DND-41 (cell line): ENCODE data around the gene NKAIN2.

Source experiments
- CTCF ChIP-seq: IDR thresholded peaks from 2 replicates; pipeline ENCODE4 v1.5.1; 2012; ENCODE audit warnings: borderline replicate concordance, low read length, moderate library complexity, mild to moderate bottlenecking; ENCODE audit not compliant: poor library complexity, severe bottlenecking; ENCODE audit errors: extremely low read depth
- EZH2 ChIP-seq: IDR thresholded peaks from 3 replicates; pipeline ENCODE4 v1.6.1; 2012; ENCODE audit warnings: borderline replicate concordance, low read depth, mild to moderate bottlenecking, moderate library complexity, low read length, inconsistent platforms; ENCODE audit not compliant: severe bottlenecking

GRCh38 chr6:124684621-124685020, 881.0 kb downstream of the NKAIN2 start:
- TF ChIP-seq EZH2, result no peak
- TF ChIP-seq CTCF, result no peak
